ENCODE results near the gene LUM.

GRCh38 chr12:91078501-91078900, 32.8 kb downstream of the LUM start:
- TF ChIP-seq CTCF (IDR thresholded peaks at IDR 0.05; ENCODE audit: low read length) (no peak), EZH2 (optimal IDR thresholded peaks at IDR 0.05; ENCODE audit: low read depth, low read length) (no peak)

All from MM.1S (cell line).